Activated effector memory CD4-positive, alpha-beta T cell treated with anti-CD3 and anti-CD28 coated beads, Interleukin-2, amount 50 U/mL, for 16 hours (primary cell): ENCODE measurements around the gene TAF1B.

Experiments
- DNase-seq: peaks from one replicate; pipeline ENCODE4 v3.0.0-alpha.2; 2020

TAF1B gene

DNA sequence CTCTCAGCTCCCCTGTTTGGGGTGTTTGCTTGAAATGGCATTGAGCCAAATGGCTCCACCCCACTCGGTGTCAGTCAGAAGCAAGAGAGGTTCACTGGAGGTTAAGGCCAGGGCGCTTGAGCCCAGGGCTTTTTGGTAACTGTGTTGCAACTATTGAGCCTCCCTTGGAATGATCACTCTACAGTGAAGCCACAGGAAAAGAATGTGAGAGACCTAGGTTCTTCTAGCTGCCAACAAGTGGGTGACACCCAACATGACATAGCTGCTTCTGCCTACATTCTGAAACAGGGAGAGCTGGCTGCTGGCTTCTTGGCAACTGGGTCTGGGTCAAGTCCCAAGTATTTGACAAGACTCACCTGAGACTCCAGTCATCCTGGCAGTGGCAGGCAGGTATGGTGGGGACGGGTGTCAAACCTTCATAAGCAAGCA lies 101.1 kb downstream of the TAF1B start:
- no peak for DNase-seq

DNA sequence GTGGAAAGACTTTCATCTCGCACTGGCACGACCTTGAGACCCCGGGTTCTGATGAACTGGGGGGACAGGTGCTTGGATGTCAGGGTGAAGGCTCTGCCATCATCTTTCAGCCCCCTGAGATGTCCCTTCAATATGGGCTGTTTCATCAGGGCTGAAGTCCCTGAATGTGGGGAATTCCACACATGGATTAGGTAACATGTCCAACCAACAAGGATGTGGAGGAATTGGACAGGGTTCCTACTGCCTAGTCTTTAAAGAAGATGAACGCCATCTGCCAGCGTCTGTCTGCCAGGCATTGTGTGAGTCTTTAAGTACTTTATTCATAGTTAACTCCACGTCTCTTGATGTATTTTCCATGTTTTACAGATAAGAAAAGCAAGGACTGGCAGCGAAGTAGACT lies 102.3 kb downstream of the TAF1B start:
- DNase-seq = no peak

GRCh38 chr2:9946076-9946475 lies 102.8 kb downstream of the TAF1B start:
- no peak for DNase-seq

- DNase-seq = no peak
These were observed 103.5 kb downstream of the TAF1B start for GRCh38 chr2:9946818-9947217.

DNA sequence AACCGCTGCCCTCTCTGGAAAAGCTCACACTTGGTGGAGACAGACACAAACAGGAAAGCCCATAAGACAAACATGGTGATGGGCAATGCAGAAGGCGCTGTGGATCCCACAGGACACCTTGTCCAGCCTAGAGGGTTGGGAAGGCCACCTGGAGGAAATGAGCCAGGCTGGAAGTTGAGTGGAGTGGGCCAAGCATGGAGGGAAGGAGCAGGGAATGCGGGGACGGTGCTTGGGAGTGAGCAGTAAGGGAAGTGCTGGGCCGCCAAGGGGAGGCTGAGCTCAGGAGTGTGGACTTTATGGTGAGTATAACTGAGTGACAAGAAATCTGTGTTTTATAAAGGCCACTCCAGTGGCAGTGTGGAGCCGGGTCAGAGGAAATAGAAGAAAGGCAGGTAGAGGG lies 105.4 kb downstream of the TAF1B start:
- DNase-seq = no peak

DNA sequence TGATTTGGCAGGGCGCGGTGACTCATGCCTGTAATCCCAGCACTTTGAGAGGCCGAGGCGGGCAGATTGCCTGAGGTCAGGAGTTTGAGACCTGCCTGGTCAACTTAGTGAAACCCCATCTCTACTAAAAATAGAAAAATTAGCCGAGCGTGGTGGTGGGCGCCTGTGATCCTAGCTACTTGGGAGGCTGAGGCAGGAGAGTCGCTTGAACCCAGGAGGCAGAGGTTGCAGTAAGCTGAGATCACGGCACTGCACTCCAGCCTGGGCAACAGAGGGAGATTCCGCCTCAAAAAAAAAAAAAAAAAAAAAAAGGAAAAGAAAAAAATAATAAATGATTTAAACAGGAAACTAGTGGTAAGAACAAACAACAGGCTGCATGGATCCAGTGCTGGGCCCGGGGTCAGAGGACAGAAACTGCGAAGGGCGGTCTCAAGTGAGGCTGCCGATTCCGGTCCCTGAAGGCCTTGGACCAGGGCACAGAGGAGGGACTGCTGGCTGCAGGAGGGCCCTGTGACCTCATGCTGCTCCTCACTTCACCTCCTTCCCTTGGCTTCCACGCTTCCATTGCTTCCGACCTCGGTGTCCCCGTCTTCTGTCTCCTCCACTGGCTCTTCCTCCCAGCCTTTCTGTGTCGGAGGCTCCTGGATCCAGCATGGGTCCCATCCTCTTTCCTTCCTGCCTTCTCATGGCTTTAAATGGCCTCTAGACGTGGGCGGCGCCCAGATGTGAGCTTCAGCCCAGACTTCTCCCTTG lies 106.1 kb downstream of the TAF1B start:
- no peak for DNase-seq

- DNase-seq = no peak
These were observed 106.8 kb downstream of the TAF1B start for GRCh38 chr2:9949992-9950520.

GRCh38 chr2:9950521-9951271 lies 107.4 kb downstream of the TAF1B start:
- peak; percentile 64 for DNase-seq

- DNase-seq = no peak
These were observed 107.9 kb downstream of the TAF1B start for GRCh38 chr2:9951272-9951521.

DNA sequence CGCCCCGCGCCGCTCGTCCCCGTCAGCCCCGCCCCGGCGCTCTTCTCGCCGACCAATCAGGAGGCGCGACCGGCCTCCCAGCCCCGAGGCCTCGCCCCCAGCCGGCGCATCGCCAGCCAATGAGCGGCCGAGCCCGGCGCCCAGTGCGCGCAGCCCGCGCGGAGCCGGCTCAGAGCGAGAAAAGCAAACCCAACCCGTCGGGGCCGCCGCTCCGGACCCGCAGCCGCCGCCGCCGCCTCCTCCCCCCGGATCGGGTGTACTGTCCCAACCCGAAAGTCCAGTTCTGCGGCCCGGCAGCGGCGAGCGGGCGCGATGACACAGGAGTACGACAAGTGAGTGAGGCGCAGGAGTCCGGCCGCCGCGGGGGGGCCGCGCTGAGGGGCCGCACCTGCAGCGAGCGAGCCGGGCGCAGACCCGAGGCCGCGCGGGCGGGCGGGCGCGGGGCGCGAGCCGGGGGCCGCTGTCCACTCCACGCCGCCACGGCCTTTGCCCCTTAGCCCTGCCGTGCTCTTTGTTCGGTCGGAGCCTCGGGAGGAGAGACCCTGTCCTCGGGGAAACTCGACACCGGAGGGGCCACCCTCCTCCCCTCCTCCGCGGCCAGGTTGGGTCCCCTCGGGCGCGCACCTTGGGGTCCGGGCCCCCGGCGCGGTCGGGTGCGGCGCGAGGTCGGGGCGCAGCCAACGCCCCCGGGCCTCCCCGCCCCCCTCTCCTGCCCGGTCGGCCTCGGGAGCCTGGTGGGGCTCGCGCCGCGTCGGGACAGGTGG lies 108.4 kb downstream of the TAF1B start, which contains the start of gene GRHL1:
Gene GRHL1 (plus strand): TSS at position 172 of the 764 bp plus-strand sequence. CDS start 141 bp downstream, at position 313.
- DNase-seq = peak; percentile 97

- no peak for DNase-seq
These were observed 109.0 kb downstream of the TAF1B start for GRCh38 chr2:9952286-9952737.

DNA sequence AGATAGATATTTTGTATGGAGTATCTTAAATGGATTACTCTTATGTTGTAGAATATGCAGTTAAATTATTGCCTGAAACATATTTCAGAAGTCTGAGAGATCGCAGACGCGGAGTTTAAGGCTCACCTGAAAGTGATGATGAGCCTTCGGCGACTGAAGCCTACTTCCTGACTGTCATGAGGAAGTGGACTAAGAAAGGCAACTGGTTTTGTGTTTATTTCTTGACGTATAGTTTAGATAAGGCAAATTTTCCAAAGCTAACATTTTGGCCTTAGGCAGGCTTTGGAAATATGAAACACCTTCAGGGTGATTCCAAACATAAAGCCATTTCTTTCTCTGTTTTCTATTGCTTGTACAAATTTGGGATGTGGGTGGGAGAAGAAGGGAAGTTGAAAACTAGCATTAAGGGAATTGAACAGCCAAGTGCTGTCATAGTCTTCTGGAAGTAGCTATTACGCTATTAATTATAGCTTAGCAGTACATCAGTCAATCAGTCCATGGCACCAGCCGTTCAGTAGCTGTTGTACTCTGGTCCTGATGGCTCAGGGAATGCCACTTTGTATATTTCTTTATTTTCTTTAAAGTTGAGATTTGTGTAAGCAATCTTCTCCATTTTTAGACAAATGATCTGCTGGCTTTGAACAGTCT lies 109.7 kb downstream of the TAF1B start:
- no peak for DNase-seq

- no peak for DNase-seq
These were observed 110.9 kb downstream of the TAF1B start for GRCh38 chr2:9954136-9954535.

- DNase-seq = no peak
These were observed 114.8 kb downstream of the TAF1B start for GRCh38 chr2:9958057-9958456.

DNA sequence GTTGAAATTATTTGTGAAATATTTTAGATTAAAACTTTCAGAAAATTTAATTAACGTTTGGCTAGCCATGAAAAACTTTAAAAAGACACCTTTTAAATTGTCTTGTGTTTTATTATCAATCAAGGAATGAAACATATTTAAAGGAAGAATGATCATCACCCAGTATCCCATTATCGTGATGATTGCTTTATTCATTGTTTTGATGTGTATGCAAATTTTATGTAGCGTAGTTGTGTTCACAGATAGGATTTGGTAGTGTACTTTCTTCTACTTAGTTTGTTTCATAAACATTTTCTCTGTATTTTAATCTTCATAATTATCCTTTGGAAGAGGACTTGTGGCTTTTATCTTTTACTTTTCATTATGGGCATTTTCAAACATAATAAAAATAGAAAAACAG lies 116.0 kb downstream of the TAF1B start:
- DNase-seq = no peak

GRCh38 chr2:9961013-9961412 lies 117.7 kb downstream of the TAF1B start:
- DNase-seq = no peak

GRCh38 chr2:9964334-9964980 lies 121.2 kb downstream of the TAF1B start:
- no peak for DNase-seq

DNA sequence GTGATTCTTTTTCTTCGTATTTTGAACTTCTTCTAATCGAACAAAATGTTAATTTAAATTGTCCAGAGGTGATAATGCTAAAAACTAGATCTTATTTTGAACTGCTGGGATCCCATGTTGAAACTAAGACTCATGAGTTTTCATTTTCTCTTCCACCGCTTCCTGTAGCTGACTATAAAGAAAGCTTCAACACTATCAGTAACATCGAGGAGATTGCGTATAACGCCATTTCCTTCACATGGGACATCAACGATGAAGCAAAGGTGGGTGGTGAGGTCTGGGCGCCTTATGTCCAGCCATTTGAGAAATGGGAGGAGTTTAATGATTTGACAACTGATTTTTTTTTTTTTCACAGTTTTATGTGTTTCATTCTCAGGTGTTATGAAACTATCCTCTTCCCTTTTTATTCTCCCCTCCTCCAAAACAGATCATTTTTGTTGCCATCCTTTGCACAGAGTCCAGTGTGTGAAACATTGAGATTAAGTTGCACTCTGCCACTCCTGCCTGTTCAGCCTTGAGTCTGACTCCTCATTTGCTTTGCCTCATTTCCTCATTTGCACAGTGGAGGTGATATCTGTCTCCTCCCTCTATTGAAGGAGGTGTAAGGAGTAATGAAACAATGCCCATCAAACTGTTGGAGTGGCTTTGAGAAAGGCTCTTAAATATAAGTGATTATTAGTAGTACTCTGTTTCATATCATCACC lies 122.0 kb downstream of the TAF1B start:
- no peak for DNase-seq

DNA sequence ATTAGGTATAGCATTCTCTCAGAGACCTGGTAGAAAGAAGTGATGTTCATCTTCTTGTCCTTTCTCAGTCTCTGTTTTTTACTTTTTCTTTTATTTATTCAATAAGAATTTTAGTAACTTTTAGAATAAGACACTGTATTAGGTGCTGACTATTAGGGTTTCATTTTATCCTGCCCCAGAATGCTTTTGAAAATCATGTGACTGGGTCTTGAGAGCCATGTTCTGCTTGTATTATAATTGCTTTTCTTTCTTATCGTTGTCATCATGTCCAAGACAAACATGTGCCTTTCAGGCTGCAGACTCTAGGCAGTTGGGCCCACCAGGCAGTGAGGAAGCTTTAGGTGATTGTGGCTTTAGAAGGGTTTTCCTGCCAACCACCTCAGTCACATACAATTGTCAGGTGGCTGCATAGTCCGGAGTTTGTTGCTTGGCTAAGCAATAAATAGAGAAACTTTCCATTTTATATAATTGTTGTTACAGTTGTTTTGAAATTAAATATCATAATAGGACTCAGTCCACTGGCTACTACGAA lies 123.3 kb downstream of the TAF1B start:
- no peak for DNase-seq

DNA sequence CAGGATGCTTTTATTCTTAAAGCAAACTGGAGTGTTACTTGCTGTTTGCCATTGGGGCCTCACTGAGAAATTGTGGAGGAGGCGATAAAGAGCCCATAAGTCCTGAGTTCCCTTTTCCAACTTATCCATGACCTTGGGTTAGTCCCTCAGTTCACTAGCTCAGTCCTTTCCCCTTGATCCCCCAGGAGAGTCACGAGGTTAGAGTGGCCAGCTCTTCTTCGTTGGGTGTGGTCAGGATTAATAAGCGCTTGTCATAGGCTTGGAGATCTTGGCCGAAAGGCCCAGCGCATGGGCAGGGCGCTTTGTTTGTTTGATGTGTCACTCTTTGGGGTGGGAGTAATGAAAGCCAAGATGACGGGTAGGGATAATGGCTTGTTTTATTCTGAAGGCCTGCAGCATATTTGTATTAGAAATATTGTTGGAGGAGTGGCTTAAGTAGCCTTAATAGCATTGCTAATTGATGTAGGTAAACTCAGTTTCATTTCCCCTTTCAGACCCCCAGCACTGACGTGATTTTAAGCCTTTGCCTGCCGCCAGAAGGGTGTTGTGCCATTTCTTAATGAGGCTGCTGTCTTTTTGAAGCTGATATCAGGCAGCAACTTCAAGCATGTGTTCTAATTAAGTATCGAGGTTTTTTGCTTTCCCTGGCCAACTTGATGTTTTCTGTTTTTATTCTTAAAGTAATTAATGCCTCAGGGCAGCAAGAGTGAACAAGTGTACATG lies 123.9 kb downstream of the TAF1B start:
- no peak for DNase-seq
